ENCODE data around the gene ERVFRD-1. TPM values are rescaled to one million over a fixed set of nuclear protein-coding genes. Genes with fewer than 3 reads are reported as not detected.
A peak's percentile ranks its signal among the peaks of the same experiment; 100 is the strongest.

The ERVFRD-1 gene
- total and polyA plus RNA-seq, 2 of the 13 experiments (the other 11 are each of a cell fraction or from before 2014, with no cell fraction given) = not detected

DNA sequence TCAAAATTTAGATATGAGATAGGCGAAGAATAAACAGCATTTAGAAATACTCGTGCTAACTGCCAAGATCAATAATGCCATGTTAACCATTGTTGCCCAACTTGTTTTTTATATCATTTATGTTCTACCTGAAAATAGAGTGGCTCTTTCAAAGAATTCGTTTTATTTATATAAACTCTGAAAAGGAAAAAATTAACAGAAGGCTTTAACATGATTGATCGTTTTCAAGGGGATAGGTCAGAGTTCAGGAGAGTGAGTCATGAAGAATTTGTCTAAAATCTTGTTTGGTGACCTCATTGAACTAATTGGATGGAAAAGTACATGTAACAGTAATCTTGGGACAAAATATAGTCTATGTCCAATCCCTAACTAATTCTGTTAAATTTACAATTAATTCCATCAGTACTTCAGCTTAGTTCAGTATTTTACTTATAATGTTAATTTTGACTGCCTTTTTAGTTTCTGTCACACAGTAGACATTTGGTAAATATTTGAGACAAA lies 56.3 kb downstream of the ERVFRD-1 start (continued):
- TF ChIP-seq, protein P1, sequence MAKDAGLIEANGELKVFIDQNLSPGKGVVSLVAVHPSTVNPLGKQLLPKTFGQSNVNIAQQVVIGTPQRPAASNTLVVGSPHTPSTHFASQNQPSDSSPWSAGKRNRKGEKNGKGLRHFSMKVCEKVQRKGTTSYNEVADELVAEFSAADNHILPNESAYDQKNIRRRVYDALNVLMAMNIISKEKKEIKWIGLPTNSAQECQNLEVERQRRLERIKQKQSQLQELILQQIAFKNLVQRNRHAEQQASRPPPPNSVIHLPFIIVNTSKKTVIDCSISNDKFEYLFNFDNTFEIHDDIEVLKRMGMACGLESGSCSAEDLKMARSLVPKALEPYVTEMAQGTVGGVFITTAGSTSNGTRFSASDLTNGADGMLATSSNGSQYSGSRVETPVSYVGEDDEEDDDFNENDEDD (CRISPR knock-in tag; IDR thresholded peaks at IDR 0.05; ENCODE audit: borderline replicate concordance) = no peak
- TF ChIP-seq TOE1 (CRISPR knock-in tag; IDR thresholded peaks at IDR 0.05) = no peak
- no peak for TF ChIP-seq MYC (CRISPR knock-in tag; IDR thresholded peaks at IDR 0.05; ENCODE audit: borderline replicate concordance)
- TF ChIP-seq, protein P2, sequence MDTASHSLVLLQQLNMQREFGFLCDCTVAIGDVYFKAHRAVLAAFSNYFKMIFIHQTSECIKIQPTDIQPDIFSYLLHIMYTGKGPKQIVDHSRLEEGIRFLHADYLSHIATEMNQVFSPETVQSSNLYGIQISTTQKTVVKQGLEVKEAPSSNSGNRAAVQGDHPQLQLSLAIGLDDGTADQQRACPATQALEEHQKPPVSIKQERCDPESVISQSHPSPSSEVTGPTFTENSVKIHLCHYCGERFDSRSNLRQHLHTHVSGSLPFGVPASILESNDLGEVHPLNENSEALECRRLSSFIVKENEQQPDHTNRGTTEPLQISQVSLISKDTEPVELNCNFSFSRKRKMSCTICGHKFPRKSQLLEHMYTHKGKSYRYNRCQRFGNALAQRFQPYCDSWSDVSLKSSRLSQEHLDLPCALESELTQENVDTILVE (CRISPR knock-in tag; IDR thresholded peaks at IDR 0.05) = 0 out of 2 replicates have a peak, but pooled peaks have one; percentile 47
- TF ChIP-seq, protein P3, sequence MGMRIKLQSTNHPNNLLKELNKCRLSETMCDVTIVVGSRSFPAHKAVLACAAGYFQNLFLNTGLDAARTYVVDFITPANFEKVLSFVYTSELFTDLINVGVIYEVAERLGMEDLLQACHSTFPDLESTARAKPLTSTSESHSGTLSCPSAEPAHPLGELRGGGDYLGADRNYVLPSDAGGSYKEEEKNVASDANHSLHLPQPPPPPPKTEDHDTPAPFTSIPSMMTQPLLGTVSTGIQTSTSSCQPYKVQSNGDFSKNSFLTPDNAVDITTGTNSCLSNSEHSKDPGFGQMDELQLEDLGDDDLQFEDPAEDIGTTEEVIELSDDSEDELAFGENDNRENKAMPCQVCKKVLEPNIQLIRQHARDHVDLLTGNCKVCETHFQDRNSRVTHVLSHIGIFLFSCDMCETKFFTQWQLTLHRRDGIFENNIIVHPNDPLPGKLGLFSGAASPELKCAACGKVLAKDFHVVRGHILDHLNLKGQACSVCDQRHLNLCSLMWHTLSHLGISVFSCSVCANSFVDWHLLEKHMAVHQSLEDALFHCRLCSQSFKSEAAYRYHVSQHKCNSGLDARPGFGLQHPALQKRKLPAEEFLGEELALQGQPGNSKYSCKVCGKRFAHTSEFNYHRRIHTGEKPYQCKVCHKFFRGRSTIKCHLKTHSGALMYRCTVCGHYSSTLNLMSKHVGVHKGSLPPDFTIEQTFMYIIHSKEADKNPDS (CRISPR knock-in tag; IDR thresholded peaks at IDR 0.05) = no peak
- no peak; the same call in 1 of the 2 replicates for TF ChIP-seq KLF11 (CRISPR knock-in tag; IDR thresholded peaks at IDR 0.05)
- no peak for TF ChIP-seq MAFK (conservative IDR thresholded peaks at IDR 0.05 in 1 of 2, IDR thresholded peaks at IDR 0.05 in 1 of 2; ENCODE audit: low read length in 2 of 2)
- TF ChIP-seq ZFP36L1 (CRISPR knock-in tag; IDR thresholded peaks at IDR 0.05) = no peak
- TF ChIP-seq PLRG1 (conservative IDR thresholded peaks at IDR 0.05) = no peak
- TF ChIP-seq, protein P4, sequence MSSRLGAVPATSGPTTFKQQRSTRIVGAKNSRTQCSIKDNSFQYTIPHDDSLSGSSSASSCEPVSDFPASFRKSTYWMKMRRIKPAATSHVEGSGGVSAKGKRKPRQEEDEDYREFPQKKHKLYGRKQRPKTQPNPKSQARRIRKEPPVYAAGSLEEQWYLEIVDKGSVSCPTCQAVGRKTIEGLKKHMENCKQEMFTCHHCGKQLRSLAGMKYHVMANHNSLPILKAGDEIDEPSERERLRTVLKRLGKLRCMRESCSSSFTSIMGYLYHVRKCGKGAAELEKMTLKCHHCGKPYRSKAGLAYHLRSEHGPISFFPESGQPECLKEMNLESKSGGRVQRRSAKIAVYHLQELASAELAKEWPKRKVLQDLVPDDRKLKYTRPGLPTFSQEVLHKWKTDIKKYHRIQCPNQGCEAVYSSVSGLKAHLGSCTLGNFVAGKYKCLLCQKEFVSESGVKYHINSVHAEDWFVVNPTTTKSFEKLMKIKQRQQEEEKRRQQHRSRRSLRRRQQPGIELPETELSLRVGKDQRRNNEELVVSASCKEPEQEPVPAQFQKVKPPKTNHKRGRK (CRISPR knock-in tag; IDR thresholded peaks at IDR 0.05) = no peak
- TF ChIP-seq EED (CRISPR knock-in tag; IDR thresholded peaks at IDR 0.05) = no peak
- no peak for TF ChIP-seq MAF1 (CRISPR knock-in tag; IDR thresholded peaks at IDR 0.05; ENCODE audit: borderline replicate concordance)
- TF ChIP-seq ZNF232 (CRISPR knock-in tag; IDR thresholded peaks at IDR 0.05; ENCODE audit: borderline replicate concordance) = no peak
- TF ChIP-seq, protein P5, sequence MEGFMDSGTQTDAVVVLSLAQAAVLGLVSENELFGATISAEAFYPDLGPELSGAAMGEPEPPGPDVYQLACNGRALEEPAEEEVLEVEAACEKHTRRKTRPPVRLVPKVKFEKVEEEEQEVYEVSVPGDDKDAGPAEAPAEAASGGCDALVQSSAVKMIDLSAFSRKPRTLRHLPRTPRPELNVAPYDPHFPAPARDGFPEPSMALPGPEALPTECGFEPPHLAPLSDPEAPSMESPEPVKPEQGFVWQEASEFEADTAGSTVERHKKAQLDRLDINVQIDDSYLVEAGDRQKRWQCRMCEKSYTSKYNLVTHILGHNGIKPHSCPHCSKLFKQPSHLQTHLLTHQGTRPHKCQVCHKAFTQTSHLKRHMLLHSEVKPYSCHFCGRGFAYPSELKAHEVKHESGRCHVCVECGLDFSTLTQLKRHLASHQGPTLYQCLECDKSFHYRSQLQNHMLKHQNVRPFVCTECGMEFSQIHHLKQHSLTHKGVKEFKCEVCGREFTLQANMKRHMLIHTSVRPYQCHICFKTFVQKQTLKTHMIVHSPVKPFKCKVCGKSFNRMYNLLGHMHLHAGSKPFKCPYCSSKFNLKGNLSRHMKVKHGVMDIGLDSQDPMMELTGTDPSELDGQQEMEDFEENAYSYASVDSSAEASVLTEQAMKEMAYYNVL (CRISPR knock-in tag; IDR thresholded peaks at IDR 0.05; ENCODE audit: borderline replicate concordance) = no peak
- no peak for TF ChIP-seq EEA1 (CRISPR knock-in tag; IDR thresholded peaks at IDR 0.05; ENCODE audit: borderline replicate concordance)
- TF ChIP-seq GABPA (IDR thresholded peaks at IDR 0.05; ENCODE audit: low read depth, low read length) = no peak
- TF ChIP-seq GABPA (CRISPR knock-in tag; IDR thresholded peaks at IDR 0.05; ENCODE audit: low read depth) = no peak
- TF ChIP-seq, protein P6, sequence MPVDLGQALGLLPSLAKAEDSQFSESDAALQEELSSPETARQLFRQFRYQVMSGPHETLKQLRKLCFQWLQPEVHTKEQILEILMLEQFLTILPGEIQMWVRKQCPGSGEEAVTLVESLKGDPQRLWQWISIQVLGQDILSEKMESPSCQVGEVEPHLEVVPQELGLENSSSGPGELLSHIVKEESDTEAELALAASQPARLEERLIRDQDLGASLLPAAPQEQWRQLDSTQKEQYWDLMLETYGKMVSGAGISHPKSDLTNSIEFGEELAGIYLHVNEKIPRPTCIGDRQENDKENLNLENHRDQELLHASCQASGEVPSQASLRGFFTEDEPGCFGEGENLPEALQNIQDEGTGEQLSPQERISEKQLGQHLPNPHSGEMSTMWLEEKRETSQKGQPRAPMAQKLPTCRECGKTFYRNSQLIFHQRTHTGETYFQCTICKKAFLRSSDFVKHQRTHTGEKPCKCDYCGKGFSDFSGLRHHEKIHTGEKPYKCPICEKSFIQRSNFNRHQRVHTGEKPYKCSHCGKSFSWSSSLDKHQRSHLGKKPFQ (CRISPR knock-in tag; IDR thresholded peaks at IDR 0.05; ENCODE audit: insufficient replicate concordance) = no peak
- peak; percentile 78 for TF ChIP-seq NCOA2 (CRISPR knock-in tag; IDR thresholded peaks at IDR 0.05)
- TF ChIP-seq ELF4 (CRISPR knock-in tag; IDR thresholded peaks at IDR 0.05; ENCODE audit: borderline replicate concordance) = no peak; the same call in 1 of the 2 replicates
- no peak for TF ChIP-seq ETV6 (CRISPR knock-in tag; conservative IDR thresholded peaks at IDR 0.05)
- TF ChIP-seq SUZ12 (IDR thresholded peaks at IDR 0.05; ENCODE audit: low read depth, low read length) = no peak

Data from HepG2 (cell line).